Bronchial epithelial cell (primary cell): ENCODE data around the gene NAA11. TPM values are rescaled to one million over a fixed set of nuclear protein-coding genes. Genes with fewer than 3 reads are reported as not detected.
A peak's percentile ranks its signal among the peaks of the same experiment; 100 is the strongest.

Experiments
- DNase-seq: peaks from one replicate; pipeline ENCODE4 v3.0.0-alpha.2; 2010; ENCODE audit warnings: low read depth
- FAIRE-seq: peaks from 2 replicates; lab custom pipeline; 2011; peaks lifted over from hg19 to GRCh38; lab: Jason Lieb, UNC
- H3K27me3 ChIP-seq: 2 replicates; pipeline ENCODE4 v1.5.1; 2011; ENCODE audit warnings: low read length; ENCODE audit not compliant: control insufficient read depth, insufficient read depth
- H3K36me3 ChIP-seq: 2 replicates; pipeline ENCODE4 v1.5.1; 2011; ENCODE audit warnings: low read length; ENCODE audit not compliant: control insufficient read depth, insufficient read depth
- H3K4me3 ChIP-seq: 2 replicates; pipeline ENCODE4 v1.5.1; 2011; ENCODE audit warnings: mild to moderate bottlenecking, low read depth, low read length, control low read depth
- CTCF ChIP-seq: IDR thresholded peaks from 2 replicates; pipeline ENCODE4 v1.5.1; 2011; ENCODE audit warnings: mild to moderate bottlenecking, moderate library complexity, low read length, control low read depth, inconsistent platforms; ENCODE audit not compliant: insufficient read depth, severe bottlenecking
- total RNA-seq: library from RNA; depleted of rRNA; stranded (reverse); fragments of >200 nt; gene quantifications from 2 replicates; pipeline ENCODE4 v1.2.1, GENCODE V29; 2014

Gene NAA11
- total RNA-seq, 1 donor from 2014 or later: not detected

- FAIRE-seq (peak; percentile 73), DNase-seq (no peak)
- Histone ChIP-seq H3K27me3 (no peaks in the 10 kb centered on the region), H3K36me3 (no peaks in the 10 kb centered on the region), H3K4me3 (no peak overlapping the region)
- TF ChIP-seq CTCF: no peak
These were observed 29.0 kb downstream of the NAA11 start for GRCh38 chr4:79296768-79297428.

GRCh38 chr4:79295086-79295485, 30.8 kb downstream of the NAA11 start:
- TF ChIP-seq CTCF: no peak
- Histone ChIP-seq H3K36me3 (no peaks in the 10 kb centered on the region), H3K27me3 (no peaks in the 10 kb centered on the region), H3K4me3 (no peak overlapping the region)
- no peak for FAIRE-seq
- DNase-seq: no peak

GRCh38 chr4:79294064-79294463, 31.8 kb downstream of the NAA11 start:
- DNase-seq (peak; percentile 30), FAIRE-seq (no peak)
- Histone ChIP-seq H3K36me3 (no peaks in the 10 kb centered on the region), H3K4me3 (no peak overlapping the region), H3K27me3 (no peaks in the 10 kb centered on the region)
- TF ChIP-seq CTCF: no peak

GRCh38 chr4:79292008-79292407, 33.9 kb downstream of the NAA11 start:
- TF ChIP-seq CTCF: no peak
- FAIRE-seq (no peak), DNase-seq (no peak)
- Histone ChIP-seq H3K4me3 (no peak overlapping the region), H3K36me3 (no peaks in the 10 kb centered on the region), H3K27me3 (no peaks in the 10 kb centered on the region)

GRCh38 chr4:79290376-79290775, 35.5 kb downstream of the NAA11 start:
- DNase-seq (no peak), FAIRE-seq (no peak)
- Histone ChIP-seq H3K36me3 (no peaks in the 10 kb centered on the region), H3K4me3 (no peak overlapping the region), H3K27me3 (no peaks in the 10 kb centered on the region)
- TF ChIP-seq CTCF: no peak

- DNase-seq (no peak), FAIRE-seq (no peak)
- no peak overlapping the region for H3K4me3 ChIP-seq
- TF ChIP-seq CTCF: no peak
- H3K27me3 ChIP-seq: no peaks in the 10 kb centered on the region
- H3K36me3 ChIP-seq: no peaks in the 10 kb centered on the region
These were observed 37.7 kb downstream of the NAA11 start for GRCh38 chr4:79288185-79288584.
